Peyer's patch (tissue), 4 donors: ENCODE results near the gene AOPEP. TPM values are rescaled to one million over a fixed set of nuclear protein-coding genes. Genes with fewer than 3 reads are reported as not detected.
A peak's percentile ranks its signal among the peaks of the same experiment; 100 is the strongest.
"Not testable (repeated sequence)": the region's sequence is repeated elsewhere in the genome, so short reads cannot be mapped to it uniquely, and the experiment has no call there.

ENCODE experiments used
- DNase-seq, 3 donors: peaks; one replicate each; pipeline ENCODE4 v3.0.0-alpha.2; 2017 to 2019
- H3K27ac ChIP-seq, 4 donors: fragments of 200-600 bp; sonication (generic); one replicate each; pipeline ENCODE4 v1.5.1; 2016 to 2019
- H3K27me3 ChIP-seq, 2 donors: fragments of 200-600 bp; sonication (generic); one replicate each; pipeline ENCODE4 v1.5.1; 2019
- H3K36me3 ChIP-seq, 3 donors: fragments of 200-600 bp; sonication (generic); one replicate each; pipeline ENCODE4 v1.5.1; 2016 to 2019
- H3K4me1 ChIP-seq, 4 donors: fragments of 200-600 bp; sonication (generic); one replicate each; pipeline ENCODE4 v1.5.1; 2016 to 2019
- H3K4me3 ChIP-seq, 4 donors: fragments of 200-600 bp; sonication (generic); 1 replicate in 3 of 4; 2 replicates in 1 of 4; pipeline ENCODE4 v1.5.1; 2016 to 2019; ENCODE audit warnings: mild to moderate bottlenecking in 1 of 4
- H3K9me3 ChIP-seq, 4 donors: fragments of 200-600 bp; sonication (generic); one replicate each; pipeline ENCODE4 v1.5.1; 2016 to 2019; ENCODE audit warnings: mild to moderate bottlenecking in 1 of 4
- CTCF ChIP-seq, 6 experiments: fragments of 450-650 bp in 4 of 6; fragments of 200-600 bp in 2 of 6; sonication (generic) in 1 of 6; IDR thresholded peaks; one replicate each; pipeline ENCODE4 v1.5.1; 2017 to 2019; ENCODE audit warnings: antibody characterized with exemption in 6 of 6, mild to moderate bottlenecking in 3 of 6, moderate library complexity in 1 of 6
- POLR2A ChIP-seq, 2 donors: fragments of 450-650 bp; IDR thresholded peaks; one replicate each; pipeline ENCODE4 v1.5.1; 2017; ENCODE audit warnings: antibody characterized with exemption in 2 of 2, mild to moderate bottlenecking in 2 of 2, moderate library complexity in 2 of 2
- total RNA-seq, 4 donors: library from RNA; depleted of rRNA; stranded (reverse); fragments of >200 nt; gene quantifications; one replicate each; pipeline ENCODE4 v1.1.0, GENCODE V29; 2016

The AOPEP gene
- total RNA-seq, 4 donors from 2014 or later = 83.5 to 272 (median 117) TPM

- Histone ChIP-seq H3K4me1 (no peaks in the 10 kb centered on the region), H3K36me3 (peaks cover 0 to 5% (median 0%) of the 10 kb centered on the region in 3 donors), H3K27me3 (no peaks in the 10 kb centered on the region), H3K27ac (no peak overlapping the region), H3K4me3 (no peak overlapping the region), H3K9me3 (no peaks in the 10 kb centered on the region)
- no peak for DNase-seq
- no peak for TF ChIP-seq POLR2A (IDR thresholded peaks at IDR 0.05)
- TF ChIP-seq CTCF (IDR thresholded peaks at IDR 0.05) = no peak
Measured at GRCh38 chr9:94960964-94961363, 234.5 kb downstream of the AOPEP start.

DNA sequence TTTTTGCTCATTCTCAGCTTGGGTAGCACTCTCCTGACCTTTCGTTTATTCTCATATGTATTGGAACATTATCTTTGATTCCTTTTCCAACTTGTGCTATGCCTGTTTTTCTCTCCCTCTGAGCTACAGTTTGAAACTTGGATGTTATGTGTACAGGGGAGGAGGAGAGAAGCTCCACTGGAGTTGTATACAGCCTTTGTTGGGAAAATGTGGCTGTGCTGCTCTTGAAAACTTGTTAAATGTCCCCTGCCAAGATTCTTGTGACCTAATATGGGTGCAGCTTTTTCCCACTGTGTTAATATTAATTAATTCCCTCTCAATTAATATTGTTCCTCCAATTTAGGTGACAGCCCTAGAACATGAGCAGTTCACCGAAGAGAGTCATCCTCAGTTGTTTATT is 235.4 kb downstream of the AOPEP start:
- TF ChIP-seq POLR2A (IDR thresholded peaks at IDR 0.05) = no peak
- TF ChIP-seq CTCF (IDR thresholded peaks at IDR 0.05) = no peak
- Histone ChIP-seq H3K9me3 (no peaks in the 10 kb centered on the region), H3K36me3 (peaks cover 0 to 5% (median 0%) of the 10 kb centered on the region in 3 donors), H3K27me3 (no peaks in the 10 kb centered on the region), H3K27ac (no peak overlapping the region), H3K4me3 (no peak overlapping the region), H3K4me1 (no peaks in the 10 kb centered on the region)
- no peak for DNase-seq

GRCh38 chr9:94965631-94966030 is 239.1 kb downstream of the AOPEP start:
- H3K27ac ChIP-seq, H3K4me3 ChIP-seq, DNase-seq, H3K36me3 ChIP-seq, H3K4me1 ChIP-seq, H3K27me3 ChIP-seq, H3K9me3 ChIP-seq: not testable (repeated sequence)

- H3K27ac ChIP-seq, H3K4me1 ChIP-seq, H3K36me3 ChIP-seq, H3K9me3 ChIP-seq, DNase-seq, H3K4me3 ChIP-seq, H3K27me3 ChIP-seq: not testable (repeated sequence)
Measured at GRCh38 chr9:94966046-94966445, 239.5 kb downstream of the AOPEP start.

DNA sequence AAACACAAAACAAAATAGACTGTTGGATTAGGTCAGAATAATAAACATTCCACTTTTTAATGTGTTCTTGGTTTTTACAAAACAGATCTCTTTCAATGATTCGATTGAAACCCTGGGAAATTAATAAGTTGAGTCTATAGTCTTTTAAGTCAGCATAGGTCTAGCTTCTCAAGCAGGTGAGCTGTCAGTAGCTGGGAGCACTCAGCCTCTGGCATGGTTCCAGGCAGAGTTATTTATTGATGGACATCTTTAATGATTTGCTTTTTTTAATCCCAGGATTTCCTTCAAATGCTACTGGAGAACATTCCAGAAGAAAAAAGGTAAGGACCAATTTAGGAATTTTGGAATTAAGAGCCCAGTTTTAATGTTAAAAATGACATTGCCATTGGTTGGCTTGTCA is 241.0 kb downstream of the AOPEP start:
- no peaks in the 10 kb centered on the region for H3K27me3 ChIP-seq
- no peak overlapping the region for H3K27ac ChIP-seq
- no peak for TF ChIP-seq POLR2A (IDR thresholded peaks at IDR 0.05)
- no peak for TF ChIP-seq CTCF (IDR thresholded peaks at IDR 0.05)
- H3K4me1 ChIP-seq = no peaks in the 10 kb centered on the region
- no peak for DNase-seq
- no peaks in the 10 kb centered on the region for H3K9me3 ChIP-seq
- no peak overlapping the region for H3K4me3 ChIP-seq
- peaks cover 0 to 5% (median 0%) of the 10 kb centered on the region in 3 donors for H3K36me3 ChIP-seq

DNA sequence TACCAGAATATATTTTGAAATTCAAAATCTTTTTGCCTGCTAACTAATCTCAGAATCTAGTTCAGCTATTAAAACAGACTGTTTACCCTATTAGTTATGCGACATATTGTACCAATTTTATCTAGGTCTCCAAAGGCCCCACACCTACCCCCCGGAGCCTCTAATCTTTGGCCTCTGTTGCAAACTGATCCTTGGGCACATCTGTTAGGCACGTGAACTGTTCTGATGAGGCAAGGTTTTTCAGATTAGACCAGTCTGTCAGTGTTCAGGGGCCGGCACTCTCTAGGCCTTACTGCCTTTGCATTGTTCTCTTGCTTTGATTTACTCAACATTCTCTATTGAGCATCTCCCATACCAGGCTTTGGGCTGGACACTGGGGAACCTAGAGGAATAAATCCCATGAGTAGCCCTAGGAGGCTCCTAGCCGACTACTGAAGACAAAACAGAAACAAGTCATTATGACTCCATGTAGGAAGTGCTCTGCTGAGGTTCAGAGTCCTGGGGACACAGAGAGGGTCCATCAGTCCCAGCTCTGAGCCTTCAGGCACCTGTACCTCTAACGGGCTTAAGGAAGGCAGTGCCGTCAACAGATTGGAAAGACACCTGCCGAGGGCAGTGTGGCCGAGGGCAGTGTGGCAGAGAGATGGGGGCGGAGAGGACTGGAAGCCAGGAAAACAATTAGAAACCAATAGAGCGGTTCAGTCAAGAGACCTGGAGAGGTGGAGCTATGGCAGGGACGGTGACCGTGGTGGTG is 245.1 kb downstream of the AOPEP start:
- H3K4me3 ChIP-seq = no peak overlapping the region
- TF ChIP-seq POLR2A (IDR thresholded peaks at IDR 0.05) = no peak
- no peaks in the 10 kb centered on the region for H3K36me3 ChIP-seq
- no peak overlapping the region for H3K27ac ChIP-seq
- H3K4me1 ChIP-seq = peaks cover 0 to 8% (median 0%) of the 10 kb centered on the region in 4 donors
- DNase-seq = no peak
- no peaks in the 10 kb centered on the region for H3K9me3 ChIP-seq
- no peaks in the 10 kb centered on the region for H3K27me3 ChIP-seq

DNA sequence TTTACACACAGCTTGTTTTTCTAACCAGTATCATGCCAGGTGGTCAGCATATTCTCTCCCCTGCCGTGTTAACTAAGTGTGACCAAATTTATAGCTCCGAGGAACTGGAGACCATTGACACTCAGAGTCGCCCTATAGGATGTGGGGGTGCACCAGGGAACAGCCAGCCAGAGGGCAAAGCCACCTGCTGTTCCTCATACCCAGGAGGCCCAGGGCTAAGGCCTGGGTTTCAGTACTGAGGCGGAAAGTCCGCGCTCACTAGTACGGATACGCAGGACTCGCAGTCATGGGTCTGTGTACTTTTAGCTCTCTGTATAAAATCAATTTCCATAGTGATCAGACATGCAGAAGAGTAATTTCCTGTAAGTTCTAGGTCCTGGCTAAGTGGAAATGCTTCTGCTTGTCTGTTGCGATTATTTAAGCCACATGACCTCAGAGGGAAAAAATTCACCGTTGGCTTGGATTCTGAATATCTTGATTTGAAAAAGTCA is 247.0 kb downstream of the AOPEP start:
- TF ChIP-seq POLR2A (IDR thresholded peaks at IDR 0.05) (no peak), CTCF (IDR thresholded peaks at IDR 0.05) (no peak)
- Histone ChIP-seq H3K4me3 (no peak overlapping the region), H3K4me1 (peaks cover 0 to 8% (median 0%) of the 10 kb centered on the region in 4 donors), H3K27ac (peak overlapping the region in 2 of 4 donors; percentile 2 to 48), H3K27me3 (no peaks in the 10 kb centered on the region), H3K36me3 (no peaks in the 10 kb centered on the region), H3K9me3 (no peaks in the 10 kb centered on the region)
- no peak for DNase-seq
